A549 (cell line): ENCODE measurements around the gene PFDN6.

Experiments
- CHD2 ChIP-seq: fragments of 150-350 bp; IDR thresholded peaks from 2 replicates; pipeline ENCODE4 v1.6.1; 2014; ENCODE audit warnings: low read length; ENCODE audit not compliant: partially characterized antibody
- EP300 ChIP-seq, 2 experiments: fragments of >200 bp; sonication (Bioruptor Twin); formaldehyde crosslinking; IDR thresholded peaks; 2 replicates in 1 of 2; 3 replicates in 1 of 2; pipeline ENCODE4 v1.6.1; 2016 to 2017
- HDAC2 ChIP-seq: fragments of 200-600 bp; sonication (generic); IDR thresholded peaks from 2 replicates; pipeline ENCODE4 v1.6.1; 2016
- JUNB ChIP-seq: fragments of >200 bp; sonication (Bioruptor Twin); formaldehyde crosslinking; IDR thresholded peaks from 2 replicates; pipeline ENCODE4 v1.6.1; 2016
- RARB ChIP-seq: fragments of 250-450 bp; sonication (Bioruptor Pico); IDR thresholded peaks from 2 replicates; pipeline ENCODE4 v1.8.0; 2021; ENCODE audit warnings: mild to moderate bottlenecking, moderate library complexity
- RCOR1 ChIP-seq: fragments of 150-350 bp; IDR thresholded peaks from 2 replicates; pipeline ENCODE4 v1.6.1; 2014; ENCODE audit warnings: antibody characterized with exemption, low read length, low read depth
- SMC3 ChIP-seq: fragments of >200 bp; sonication (Bioruptor Twin); formaldehyde crosslinking; IDR thresholded peaks from 3 replicates; pipeline ENCODE4 v1.6.1; 2018; ENCODE audit warnings: inconsistent platforms
- ZC3H11A ChIP-seq: fragments of 450-650 bp; IDR thresholded peaks from 2 replicates; pipeline ENCODE4 v1.6.1; 2014; ENCODE audit warnings: antibody characterized with exemption, mild to moderate bottlenecking
- TF ChIP-seq, protein P1 (sequence below): fragments of >200 bp; sonication (Bioruptor Twin); formaldehyde crosslinking; IDR thresholded peaks from 3 replicates; pipeline ENCODE4 v1.5.1; 2016
- TF ChIP-seq, protein P2 (sequence below): fragments of 200-600 bp; sonication (generic); IDR thresholded peaks from 2 replicates; pipeline ENCODE4 v1.6.1; 2016; ENCODE audit warnings: antibody characterized with exemption, mild to moderate bottlenecking, moderate library complexity

GRCh38 chr6:33315793-33316602 is 26.6 kb downstream of the PFDN6 start:
- TF ChIP-seq, protein P1, sequence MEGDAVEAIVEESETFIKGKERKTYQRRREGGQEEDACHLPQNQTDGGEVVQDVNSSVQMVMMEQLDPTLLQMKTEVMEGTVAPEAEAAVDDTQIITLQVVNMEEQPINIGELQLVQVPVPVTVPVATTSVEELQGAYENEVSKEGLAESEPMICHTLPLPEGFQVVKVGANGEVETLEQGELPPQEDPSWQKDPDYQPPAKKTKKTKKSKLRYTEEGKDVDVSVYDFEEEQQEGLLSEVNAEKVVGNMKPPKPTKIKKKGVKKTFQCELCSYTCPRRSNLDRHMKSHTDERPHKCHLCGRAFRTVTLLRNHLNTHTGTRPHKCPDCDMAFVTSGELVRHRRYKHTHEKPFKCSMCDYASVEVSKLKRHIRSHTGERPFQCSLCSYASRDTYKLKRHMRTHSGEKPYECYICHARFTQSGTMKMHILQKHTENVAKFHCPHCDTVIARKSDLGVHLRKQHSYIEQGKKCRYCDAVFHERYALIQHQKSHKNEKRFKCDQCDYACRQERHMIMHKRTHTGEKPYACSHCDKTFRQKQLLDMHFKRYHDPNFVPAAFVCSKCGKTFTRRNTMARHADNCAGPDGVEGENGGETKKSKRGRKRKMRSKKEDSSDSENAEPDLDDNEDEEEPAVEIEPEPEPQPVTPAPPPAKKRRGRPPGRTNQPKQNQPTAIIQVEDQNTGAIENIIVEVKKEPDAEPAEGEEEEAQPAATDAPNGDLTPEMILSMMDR = no peak
- TF ChIP-seq SMC3 (no peak), RCOR1 (no peak), ZC3H11A (no peak), CHD2 (no peak), RARB (CRISPR knock-in tag) (no peak), EP300 (IDR thresholded peaks at IDR 0.05) (no peak), JUNB (no peak), HDAC2 (no peak)
- TF ChIP-seq, protein P2, sequence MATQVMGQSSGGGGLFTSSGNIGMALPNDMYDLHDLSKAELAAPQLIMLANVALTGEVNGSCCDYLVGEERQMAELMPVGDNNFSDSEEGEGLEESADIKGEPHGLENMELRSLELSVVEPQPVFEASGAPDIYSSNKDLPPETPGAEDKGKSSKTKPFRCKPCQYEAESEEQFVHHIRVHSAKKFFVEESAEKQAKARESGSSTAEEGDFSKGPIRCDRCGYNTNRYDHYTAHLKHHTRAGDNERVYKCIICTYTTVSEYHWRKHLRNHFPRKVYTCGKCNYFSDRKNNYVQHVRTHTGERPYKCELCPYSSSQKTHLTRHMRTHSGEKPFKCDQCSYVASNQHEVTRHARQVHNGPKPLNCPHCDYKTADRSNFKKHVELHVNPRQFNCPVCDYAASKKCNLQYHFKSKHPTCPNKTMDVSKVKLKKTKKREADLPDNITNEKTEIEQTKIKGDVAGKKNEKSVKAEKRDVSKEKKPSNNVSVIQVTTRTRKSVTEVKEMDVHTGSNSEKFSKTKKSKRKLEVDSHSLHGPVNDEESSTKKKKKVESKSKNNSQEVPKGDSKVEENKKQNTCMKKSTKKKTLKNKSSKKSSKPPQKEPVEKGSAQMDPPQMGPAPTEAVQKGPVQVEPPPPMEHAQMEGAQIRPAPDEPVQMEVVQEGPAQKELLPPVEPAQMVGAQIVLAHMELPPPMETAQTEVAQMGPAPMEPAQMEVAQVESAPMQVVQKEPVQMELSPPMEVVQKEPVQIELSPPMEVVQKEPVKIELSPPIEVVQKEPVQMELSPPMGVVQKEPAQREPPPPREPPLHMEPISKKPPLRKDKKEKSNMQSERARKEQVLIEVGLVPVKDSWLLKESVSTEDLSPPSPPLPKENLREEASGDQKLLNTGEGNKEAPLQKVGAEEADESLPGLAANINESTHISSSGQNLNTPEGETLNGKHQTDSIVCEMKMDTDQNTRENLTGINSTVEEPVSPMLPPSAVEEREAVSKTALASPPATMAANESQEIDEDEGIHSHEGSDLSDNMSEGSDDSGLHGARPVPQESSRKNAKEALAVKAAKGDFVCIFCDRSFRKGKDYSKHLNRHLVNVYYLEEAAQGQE = no peak
